Lower leg skin (tissue), 3 donors: Measurements from ENCODE around the gene FCAMR.

Experiments used
- POLR2A ChIP-seq, 2 donors: fragments of 450-650 bp; IDR thresholded peaks; one replicate each; pipeline ENCODE4 v1.6.1; 2016 to 2017; ENCODE audit warnings: antibody characterized with exemption in 2 of 2, mild to moderate bottlenecking in 1 of 2, moderate library complexity in 1 of 2
- TF ChIP-seq, protein P1 (sequence below), 3 donors: fragments of 450-650 bp; IDR thresholded peaks; one replicate each; pipeline ENCODE4 v1.5.1; 2016; ENCODE audit warnings: antibody characterized with exemption in 3 of 3, mild to moderate bottlenecking in 3 of 3, moderate library complexity in 2 of 3

DNA sequence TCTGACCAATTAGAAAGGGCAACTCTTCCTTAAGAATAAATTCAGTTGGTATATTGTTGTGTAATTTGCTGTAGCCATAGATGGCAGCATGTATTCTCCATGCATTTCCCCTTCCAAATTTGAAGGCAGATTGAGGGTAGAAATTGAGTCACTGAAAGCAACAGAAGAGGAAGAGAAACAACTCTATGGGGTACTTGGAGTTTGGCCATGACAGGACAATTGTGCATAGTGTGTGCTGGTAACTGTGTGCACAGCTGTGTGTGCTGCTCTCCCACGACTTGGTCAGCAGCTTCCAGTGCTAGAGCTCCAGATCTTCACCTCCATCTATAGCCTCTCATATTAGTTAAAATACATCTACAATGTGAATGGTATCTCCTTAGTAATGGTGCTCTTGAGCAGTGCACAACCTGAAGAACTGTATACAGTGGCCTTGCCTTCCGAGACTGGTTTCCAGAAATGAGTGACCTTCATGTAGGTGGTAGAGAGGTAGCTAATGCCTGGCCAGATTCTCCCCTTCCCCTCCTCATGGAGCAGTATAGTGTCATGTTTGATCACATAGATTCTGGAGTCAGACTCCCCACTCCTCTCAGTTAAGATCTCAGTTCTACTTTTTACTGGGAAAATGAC, 882 bp upstream of the FCAMR start:
- TF ChIP-seq, protein P1, sequence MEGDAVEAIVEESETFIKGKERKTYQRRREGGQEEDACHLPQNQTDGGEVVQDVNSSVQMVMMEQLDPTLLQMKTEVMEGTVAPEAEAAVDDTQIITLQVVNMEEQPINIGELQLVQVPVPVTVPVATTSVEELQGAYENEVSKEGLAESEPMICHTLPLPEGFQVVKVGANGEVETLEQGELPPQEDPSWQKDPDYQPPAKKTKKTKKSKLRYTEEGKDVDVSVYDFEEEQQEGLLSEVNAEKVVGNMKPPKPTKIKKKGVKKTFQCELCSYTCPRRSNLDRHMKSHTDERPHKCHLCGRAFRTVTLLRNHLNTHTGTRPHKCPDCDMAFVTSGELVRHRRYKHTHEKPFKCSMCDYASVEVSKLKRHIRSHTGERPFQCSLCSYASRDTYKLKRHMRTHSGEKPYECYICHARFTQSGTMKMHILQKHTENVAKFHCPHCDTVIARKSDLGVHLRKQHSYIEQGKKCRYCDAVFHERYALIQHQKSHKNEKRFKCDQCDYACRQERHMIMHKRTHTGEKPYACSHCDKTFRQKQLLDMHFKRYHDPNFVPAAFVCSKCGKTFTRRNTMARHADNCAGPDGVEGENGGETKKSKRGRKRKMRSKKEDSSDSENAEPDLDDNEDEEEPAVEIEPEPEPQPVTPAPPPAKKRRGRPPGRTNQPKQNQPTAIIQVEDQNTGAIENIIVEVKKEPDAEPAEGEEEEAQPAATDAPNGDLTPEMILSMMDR (IDR thresholded peaks at IDR 0.05) = no peak
- no peak for TF ChIP-seq POLR2A (IDR thresholded peaks at IDR 0.05)
